H1 (cell line): Measurements from ENCODE around the gene RRBP1. TPM values are rescaled to one million over a fixed set of nuclear protein-coding genes. Genes with fewer than 3 reads are reported as not detected.

Experiments
- EZH2 ChIP-seq: fragments of 200-600 bp; sonication (generic); IDR thresholded peaks from 2 replicates; pipeline ENCODE4 v1.7.1; 2012; ENCODE audit warnings: low read depth, mild to moderate bottlenecking, moderate library complexity, low read length, inconsistent platforms; ENCODE audit not compliant: severe bottlenecking
- GABPA ChIP-seq: IDR thresholded peaks from 2 replicates; pipeline ENCODE4 v1.6.1; 2011; ENCODE audit warnings: mild to moderate bottlenecking, low read length, moderate library complexity, borderline replicate concordance; ENCODE audit not compliant: insufficient read depth
- HDAC6 ChIP-seq: IDR thresholded peaks from one replicate; pipeline ENCODE4 v1.7.1; 2012; ENCODE audit warnings: low read depth, mild to moderate bottlenecking, inconsistent platforms, low read length, moderate library complexity
- NRF1 ChIP-seq: IDR thresholded peaks from 2 replicates; pipeline ENCODE4 v1.6.1; 2011; ENCODE audit warnings: mild to moderate bottlenecking, low read depth, low read length, improper control_type of control experiment
- POLR2A ChIP-seq, 2 experiments: IDR thresholded peaks; 1 replicate in 1 of 2; 2 replicates in 1 of 2; pipeline ENCODE4 v1.6.1; 2011; ENCODE audit warnings: low read depth in 2 of 2, low read length in 2 of 2, mild to moderate bottlenecking in 2 of 2; ENCODE audit errors: control extremely low read depth in 1 of 2
- RFX5 ChIP-seq: IDR thresholded peaks from 2 replicates; pipeline ENCODE4 v1.6.1; 2011; ENCODE audit warnings: low read depth, low read length, improper control_type of control experiment, borderline replicate concordance
- SUZ12 ChIP-seq: fragments of 200-600 bp; sonication (generic); IDR thresholded peaks from 2 replicates; pipeline ENCODE4 v1.6.1; 2012; ENCODE audit warnings: mild to moderate bottlenecking, inconsistent platforms, low read length, moderate library complexity, mixed read lengths
- polyA plus RNA-seq, 7 experiments: library from polyadenylated mRNA; depleted of rRNA in 3 of 7; stranded (reverse) in 5 of 7; unstranded in 2 of 7; fragments of >200 nt in 5 of 7; fragments of 200-250 nt in 2 of 7; gene quantifications; 1 replicate in 5 of 7; 2 replicates in 1 of 7; 4 replicates in 1 of 7; pipeline versions ENCODE4 v1.2.1 to v1.2.3, GENCODE V29; 2011 to 2013; ENCODE audit warnings: missing spikeins in 2 of 7, mixed read lengths in 2 of 7
- total RNA-seq: library from RNA; stranded (reverse); fragmentation: NEBNext Ultra II Directional; extraction: Animal tissue kit (Norgen Biotek cat#: 25700); gene quantifications from 2 replicates; pipeline ENCODE4 v1.2.1, GENCODE V29; 2021

RRBP1 gene
- total and polyA plus RNA-seq, 2 of the 8 experiments (the other 6 are each of a cell fraction or from before 2014, with no cell fraction given): 15.9 to 157 TPM

- TF ChIP-seq NRF1 (no peak), POLR2A (IDR thresholded peaks at IDR 0.05; ENCODE audit: control extremely low read depth in 1 of 2, low read depth in 2 of 2, low read length in 2 of 2) (no peak), GABPA (no peak), HDAC6 (no peak), RFX5 (no peak), SUZ12 (no peak), EZH2 (no peak)
- TF ChIP-seq, all 59 proteins: peak for 0
Measured at GRCh38 chr20:17621229-17621968, 60.6 kb downstream of the RRBP1 start (continued).
